NCI-H2196 (cell line): Measurements from ENCODE around the gene MS4A18.

ENCODE experiments used
- DNase-seq: peaks from one replicate; lab custom pipeline; 2025; ENCODE audit not compliant: unreplicated experiment; lab: John Stamatoyannopoulos, UW

Gene MS4A18

DNA sequence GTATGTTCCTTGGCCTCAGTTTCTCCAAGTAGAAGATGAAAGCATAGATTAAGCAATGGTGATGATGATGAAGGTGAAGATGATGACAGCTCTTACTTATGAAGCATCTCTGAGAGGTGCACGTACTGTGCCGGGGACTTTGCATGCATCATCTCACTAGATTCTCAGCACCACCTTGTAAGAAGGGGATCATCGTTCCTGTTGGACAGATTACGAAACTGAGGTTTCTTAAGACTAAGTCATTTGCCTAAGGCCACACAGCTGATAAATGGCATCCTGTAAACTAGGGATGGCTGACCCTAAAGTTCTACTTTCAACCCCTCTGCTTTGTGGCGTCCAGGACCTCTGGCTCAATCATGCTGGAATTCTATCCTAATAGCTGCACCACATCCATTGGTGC lies 40.8 kb downstream of the MS4A18 start:
- DNase-seq, result no peak

DNA sequence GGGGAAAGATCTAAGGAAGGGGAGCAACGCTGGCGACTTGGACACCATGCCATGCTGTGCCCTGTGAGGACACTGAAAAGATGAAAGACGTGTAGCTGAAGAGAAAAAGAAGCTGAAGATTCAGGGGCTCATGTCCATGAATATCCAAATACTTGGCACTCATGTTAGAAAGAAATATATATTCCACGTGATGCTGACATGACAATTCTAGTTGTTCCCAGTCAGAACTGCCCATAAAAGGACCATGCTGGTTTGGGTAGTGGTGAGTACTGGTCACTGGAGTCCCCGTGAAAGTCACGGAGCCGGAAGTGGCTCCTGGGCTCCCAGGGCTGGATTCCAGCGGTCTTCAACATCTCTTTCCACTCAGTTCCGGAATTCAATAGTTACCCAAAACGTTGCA lies 42.0 kb downstream of the MS4A18 start:
- DNase-seq, result no peak

DNA sequence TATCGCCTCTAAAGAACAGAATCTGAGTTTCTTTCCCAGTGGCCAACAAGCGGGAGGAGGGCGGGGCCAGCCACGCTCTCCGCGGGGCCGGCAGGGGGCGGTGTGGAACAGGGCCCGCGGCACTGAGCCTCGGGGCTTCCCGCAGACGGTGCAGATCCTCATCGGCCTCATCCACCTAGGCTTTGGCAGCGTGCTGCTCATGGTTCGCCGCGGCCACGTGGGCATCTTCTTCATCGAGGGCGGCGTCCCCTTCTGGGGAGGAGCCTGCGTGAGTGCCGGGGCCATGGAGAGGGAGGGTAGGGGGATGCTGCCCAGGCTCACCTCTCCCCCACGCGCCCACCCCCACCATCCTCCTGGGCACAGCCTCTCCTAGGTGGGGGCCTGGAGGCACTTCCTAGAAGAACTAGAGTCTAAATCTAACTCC lies 42.9 kb downstream of the MS4A18 start:
- no peak for DNase-seq

DNA sequence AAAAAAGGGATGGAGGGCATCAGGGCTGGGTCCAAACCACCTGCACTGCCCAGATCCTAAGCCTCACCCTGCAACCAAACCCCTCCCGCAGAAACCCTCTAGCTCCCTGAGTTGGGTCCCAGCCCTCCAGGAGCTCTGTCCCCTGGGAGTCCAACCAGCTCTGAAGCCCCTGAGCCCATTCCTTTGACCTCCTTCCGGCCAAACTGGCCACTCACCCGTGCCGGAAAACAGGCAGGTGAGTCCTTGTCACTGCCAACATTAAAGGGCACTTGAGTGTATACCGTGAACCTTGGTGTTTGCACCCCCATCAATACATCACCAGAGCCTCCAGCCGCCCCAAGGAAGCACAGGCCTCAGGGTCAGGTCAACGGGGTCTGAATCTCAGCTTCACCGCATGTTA lies 43.7 kb downstream of the MS4A18 start:
- DNase-seq, result no peak

DNA sequence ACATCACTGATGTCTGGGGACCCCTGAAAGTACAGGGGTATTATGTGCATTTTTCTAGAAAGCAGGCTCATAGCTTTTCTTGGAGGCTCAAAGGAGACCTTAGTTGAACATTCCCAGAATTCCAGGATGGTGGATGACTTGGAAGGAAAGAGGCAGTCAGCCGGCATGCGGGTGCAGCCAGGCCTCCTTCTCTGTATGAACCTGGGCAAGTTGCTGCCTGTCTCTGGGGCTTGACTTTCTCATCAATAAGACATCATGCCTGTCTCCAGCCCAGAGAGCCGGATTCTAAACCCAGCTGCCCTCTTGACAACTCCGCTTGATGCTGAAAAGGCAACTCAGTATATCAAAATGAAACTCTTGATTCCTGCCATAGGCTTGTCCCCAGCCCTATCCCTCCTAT lies 44.8 kb downstream of the MS4A18 start:
- no peak for DNase-seq

DNA sequence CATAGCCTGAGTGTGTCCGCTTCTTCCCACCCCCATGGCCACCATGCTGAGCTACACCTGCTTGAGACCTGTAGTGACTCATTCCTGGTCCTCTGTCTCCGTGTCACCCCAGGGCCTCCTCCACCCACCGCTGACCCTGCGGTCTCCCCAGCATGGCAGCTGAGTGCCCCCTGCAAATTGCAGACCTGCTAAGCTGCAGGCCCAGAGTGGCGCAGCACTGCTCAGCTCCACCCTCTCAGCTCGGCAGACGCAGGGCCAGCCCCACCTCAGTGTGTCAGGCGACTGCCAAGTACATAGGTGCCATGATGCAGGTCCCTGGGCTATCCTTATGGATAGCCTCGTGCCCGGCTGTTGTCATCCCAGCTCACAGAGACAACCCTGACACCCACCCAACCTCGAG lies 45.3 kb downstream of the MS4A18 start:
- no peak for DNase-seq

DNA sequence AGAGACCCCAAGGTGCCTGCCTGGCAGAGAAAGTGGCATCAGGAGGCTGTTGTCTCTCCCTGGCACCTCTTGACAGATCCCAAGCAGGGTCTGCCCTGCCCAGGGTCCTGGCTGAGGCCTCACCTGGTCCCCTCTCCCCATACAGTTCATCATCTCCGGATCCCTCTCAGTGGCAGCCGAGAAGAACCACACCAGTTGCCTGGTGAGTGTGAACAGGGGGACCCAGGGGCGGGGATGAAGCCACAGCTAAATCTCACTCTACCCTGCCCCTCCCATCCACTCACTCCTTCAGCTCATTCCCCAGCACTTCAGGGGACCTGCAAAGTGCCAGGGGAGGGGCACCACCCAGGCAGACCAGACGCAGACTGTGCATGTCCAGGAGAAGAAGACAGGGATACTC lies 46.6 kb downstream of the MS4A18 start:
- DNase-seq, result no peak

DNA sequence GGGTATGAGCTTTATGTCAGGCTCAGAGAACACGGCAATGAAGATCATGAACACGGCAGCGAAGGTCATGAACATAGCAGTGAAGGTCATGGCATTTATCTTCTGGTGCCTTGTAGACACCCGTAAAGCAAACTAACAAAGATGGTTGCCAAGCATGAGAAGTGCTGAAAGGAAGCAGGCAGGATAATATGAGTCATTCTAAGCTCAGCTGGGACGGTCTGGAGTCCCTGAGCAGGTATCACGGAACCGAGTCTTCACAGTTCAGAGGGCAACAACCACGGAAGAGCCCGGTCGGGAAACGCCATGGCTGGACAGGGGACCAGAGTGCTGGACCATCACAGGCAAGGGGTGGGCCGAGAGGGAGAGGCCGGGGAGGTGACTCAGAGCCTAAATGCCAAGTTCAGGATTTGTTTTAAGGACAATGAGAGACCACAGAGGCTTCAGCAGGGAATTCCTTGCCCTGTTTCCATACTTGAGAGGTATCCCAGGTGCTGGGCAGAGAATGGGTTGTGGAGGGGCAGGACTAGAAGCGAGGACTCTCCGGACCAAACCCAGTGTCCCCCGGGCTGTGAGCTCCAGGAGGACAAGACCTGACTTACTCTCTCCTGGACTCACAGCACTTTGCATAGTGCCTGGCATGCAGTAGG lies 47.5 kb downstream of the MS4A18 start:
- DNase-seq, result no peak

DNA sequence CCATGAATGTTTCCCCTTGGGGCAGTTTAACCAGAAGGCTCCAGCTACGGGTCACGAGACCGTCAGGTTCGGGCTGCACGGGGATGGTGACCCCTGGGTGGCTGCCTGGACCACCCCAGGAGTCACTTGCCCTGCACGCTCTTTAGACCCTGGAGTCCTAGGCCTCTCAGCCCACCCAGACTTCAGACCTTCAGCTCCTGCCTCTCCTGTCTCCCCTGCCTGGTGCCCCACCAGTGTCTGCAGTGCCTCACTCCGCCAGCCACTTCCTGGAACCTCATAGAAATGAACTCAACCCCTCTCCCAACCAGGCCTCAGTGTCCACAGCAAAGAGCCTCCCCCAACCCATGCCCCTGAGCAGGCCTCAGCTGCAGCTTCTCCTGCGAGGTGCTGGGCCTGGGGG lies 48.1 kb downstream of the MS4A18 start:
- DNase-seq, result no peak

DNA sequence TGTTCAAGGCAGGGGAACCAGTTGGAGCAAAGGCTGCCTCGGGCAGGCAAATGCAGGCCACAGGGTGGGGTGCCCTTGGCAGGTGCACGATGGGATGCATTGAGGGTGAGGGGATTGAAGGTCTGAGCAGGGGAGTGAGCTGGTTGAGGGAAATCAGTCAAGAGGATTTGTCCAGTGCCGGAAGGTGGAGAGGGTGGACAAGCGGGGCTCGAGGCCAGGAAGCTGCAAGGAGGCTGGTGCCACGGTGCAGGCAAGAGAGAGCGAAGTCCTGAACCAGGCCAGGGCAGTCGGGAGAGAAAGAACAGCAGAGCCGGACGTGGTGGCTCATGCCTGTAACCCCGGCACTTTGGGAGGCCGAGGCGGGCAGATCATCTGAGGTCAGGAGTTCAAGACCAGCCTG lies 50.2 kb downstream of the MS4A18 start:
- DNase-seq, result no peak

DNA sequence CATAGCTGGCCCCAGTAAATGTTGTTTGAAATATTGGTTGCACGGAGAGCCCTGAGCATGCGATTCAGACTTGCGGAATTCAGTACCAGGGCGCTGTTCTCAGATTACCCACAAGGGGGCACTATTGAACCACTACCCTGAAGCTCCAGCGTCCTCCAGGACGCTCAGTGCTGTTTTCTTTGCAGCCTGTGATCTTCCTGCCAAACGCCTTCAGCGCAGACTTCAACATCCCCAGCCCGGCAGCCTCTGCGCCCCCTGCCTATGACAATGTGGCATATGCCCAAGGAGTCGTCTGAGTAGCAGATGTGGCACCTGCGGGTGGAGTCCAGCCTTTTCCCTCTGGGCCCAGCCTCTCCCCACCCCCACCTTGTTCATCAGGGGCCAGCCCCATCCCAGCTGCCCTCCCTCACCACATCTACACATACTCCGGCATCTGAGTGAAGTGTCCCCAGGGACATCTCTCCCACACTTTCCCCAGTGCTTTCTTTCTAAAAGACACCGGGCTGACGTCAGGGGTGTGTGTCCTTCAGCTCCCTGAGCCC lies 51.0 kb downstream of the MS4A18 start:
- peak; percentile 89 for DNase-seq

DNA sequence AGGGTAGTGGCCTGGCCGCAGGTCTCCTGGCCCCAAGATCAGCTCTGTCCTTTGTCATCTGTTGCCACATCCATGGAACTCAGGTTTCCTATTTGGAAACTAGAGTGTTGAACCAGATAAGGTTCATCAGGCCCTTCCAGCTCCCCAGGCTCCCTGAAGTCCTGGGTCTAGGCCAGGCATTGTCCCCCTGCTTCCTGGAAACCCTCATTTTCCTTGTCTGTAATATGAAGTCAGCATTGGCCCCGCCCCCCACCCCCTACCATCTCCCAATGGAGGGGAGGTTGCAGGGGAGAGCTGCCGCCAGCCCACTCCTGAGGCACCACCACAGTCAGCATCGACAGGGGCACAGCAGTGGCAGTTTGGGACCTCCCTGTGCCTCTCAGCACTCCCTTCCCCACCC lies 51.6 kb downstream of the MS4A18 start:
- DNase-seq, result no peak

DNA sequence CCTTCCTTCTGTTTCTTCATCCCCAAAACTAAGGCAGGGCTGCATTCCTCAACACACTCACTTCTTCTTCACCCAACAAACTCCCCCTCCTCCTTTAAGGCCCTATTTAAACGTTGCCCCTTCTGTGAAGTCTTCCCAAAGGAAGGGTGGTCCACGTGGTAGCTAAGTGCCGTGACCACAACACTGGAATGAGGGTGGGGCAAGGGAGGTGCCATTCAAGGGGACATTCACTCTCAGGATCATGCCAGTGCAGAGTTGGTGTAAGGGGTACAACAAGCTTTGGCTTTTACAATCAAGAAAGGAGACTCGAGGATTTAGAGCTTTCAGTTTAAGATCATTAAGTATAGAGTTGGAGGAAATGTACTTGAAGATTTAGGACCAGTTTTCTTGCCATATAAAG lies 52.6 kb downstream of the MS4A18 start:
- DNase-seq, result no peak

DNA sequence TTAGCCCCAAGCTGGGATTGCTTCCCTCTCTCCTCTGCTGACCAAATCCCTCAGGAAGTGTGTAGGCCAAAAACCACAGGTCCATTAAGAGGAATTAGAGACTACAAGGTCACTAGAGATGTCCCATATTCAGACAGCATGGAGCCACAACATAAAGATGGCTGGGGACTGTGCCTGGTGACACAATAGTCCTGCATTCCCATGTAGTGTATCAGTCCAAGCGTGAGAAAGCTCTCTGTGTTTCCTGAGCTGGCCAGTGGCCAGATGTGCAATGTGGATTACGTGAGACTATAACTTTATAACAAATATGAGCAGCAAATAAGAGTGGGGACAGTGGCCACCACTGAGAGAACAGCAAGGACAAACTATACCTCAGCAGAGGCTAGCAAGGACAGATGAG lies 53.1 kb downstream of the MS4A18 start:
- DNase-seq, result no peak

DNA sequence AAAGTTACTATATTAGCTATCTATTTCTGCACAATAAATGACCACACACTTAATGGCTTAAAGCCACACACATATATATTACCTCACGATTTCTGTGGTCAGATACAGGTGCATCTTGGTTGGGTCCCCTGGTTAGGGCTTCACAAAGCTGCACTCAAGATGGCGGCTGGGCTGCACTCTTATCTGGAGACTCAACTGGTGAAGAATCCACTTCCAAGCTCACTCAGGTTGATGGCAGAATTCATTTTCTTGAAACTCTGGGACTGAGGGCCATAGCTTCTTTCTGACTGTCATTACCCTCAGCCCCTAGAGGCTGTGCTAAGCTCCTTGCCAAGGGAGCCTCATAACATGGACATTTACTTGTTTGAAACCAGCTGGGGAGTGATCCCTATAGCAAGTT lies 55.5 kb downstream of the MS4A18 start:
- no peak for DNase-seq

DNA sequence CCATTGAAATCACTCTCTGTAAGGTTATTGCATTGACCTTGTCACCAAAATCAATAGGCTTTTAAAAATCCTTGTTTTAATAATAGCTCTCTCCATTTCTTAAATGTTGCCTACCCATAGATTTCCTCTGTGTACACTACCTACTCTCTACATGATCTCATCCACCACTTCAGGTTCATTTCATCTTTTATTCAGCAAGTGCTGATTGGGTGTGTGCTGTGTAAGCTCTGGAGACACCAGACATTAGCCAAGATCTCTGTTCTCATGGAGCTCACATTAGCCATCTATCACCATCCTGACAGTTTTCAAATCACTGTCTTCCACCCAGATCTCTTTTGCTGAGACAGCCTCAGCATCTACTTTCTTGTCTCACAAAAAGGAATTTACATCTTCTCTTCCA lies 56.3 kb downstream of the MS4A18 start:
- DNase-seq, result no peak

DNA sequence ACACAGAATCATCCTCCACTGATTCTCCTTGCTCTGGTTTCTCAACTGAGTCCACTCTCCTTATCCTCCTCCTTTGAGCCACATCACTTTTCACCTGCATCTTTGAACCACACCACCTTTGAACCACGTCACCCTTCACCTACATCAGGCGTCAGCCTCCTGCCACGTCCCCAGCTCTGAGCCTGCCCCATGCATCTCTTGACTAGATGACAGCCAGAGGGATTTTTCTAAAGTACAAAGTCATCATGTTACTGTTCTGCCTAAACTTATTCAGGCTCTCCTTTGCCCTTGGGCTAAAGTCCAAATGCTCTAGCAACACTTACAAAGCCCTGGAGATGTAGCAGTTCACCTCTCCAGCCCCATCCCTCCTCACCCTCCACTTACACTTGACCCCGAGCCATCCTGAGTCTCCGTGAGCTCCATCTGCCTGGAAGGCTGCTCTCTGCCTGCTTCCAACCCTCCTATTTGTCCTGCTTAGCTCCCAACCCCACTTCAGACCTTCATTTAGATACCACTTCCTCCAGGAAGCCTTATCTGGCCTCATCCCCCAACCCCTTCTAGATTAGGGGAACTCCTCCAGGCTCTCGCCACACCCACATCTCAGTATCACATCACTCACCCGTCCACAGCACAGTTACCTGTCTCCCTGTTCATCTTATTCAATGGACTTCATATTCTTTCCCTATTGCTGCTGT lies 56.9 kb downstream of the MS4A18 start:
- DNase-seq, result no peak

DNA sequence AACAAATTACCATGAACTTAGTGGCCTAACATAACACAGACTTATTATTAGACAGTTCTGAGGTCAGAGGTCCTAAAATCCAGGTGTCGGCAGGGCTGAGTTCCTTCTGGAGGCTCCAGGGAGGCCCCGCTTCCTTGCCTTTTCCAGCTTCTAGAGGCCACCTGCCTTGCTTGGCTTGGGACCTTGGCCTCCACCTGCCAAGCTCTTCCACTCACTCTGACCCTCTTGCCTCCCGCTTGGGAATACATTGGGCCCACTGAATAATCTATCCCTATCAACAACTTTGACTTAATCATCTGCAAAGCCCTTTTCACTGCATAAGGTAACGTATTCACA lies 57.4 kb downstream of the MS4A18 start:
- DNase-seq, result no peak

DNA sequence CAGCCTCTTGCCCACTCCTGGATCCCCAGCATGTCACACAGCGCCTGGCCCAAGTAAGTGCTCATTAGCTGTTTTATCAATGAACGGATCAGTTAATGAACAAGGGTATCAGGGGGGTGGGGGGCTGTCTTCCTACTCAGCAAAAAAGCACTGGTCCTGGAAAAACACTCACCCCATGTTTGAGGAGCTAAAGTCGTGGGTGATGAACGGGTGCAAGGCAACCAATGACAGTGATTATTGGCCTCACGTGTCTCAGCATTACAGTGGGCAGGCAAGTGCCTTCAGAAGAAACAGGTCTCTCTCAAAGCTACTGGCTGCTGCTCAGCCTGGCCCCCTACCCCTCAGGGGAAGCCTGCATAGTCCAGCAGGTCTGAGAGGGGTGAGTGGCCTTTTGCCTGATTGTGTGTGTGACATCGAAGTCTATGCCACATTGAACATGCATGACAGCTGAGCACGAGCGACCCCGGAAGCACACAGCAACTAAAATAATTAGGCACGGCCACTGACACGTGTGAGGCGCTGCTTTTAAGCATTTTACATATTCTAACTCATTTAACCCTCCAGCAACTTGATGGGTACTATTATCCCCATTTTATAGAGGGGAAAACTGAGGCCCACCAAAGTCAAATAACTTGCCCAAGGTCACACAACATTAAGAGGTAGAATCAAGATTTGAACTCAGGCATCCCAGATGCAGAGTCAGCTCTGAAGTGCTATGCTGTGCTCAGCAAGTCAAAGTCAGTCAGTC lies 58.0 kb downstream of the MS4A18 start:
- no peak for DNase-seq

DNA sequence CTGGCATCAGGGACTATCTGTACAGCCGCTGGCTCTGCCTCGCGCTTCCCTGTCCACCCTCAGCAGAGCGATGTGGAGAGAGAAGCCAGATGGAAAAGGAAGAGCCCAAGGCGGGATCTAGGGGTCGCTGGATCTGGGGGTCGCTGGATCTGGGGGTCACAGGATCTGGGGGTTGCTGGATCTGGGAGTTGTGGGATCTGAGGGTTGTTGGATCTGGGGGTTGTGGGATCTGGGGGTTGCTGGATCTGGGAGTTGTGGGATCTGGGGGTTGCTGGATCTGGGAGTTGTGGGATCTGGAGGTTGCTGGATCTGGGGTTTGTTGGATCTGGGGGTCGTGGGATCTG lies 58.6 kb downstream of the MS4A18 start:
- no peak for DNase-seq

DNA sequence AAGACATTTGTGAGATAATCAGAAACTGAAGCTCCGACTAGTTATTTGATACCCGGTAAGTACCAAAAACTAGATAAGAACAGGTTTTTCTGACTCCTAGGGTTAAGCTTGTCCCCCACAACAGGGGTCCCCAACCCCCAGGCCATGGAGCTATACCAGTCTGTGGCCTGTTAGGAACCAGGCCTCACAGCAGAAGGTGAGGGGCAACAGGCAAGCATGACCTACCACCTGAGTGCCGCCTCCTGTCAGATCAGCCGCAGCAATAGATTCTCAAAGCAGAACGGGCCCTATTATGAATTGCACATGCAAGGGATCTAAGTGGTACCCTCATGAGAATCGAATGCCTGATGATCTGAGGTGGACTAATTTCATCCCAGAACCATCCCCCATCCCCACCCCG lies 59.4 kb downstream of the MS4A18 start:
- no peak for DNase-seq

DNA sequence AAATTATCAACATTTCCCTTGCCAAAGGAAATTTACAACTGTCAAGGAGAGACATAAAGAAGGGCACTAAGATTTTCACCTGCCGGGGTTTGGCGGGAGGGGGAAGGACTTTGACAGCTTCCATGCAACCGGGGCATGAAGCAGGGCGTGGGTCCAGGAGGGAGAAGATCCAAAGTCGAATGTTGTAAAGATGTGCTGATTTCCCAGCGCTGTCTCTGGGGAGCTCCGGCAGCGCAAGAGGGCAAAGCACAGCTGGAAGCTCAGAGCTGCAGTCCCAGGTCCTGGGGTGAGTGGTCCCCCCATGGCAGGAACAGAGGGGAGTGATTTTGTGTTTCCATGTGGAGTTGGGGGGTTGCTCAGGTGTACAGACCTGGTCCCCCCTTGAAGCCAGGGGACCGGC lies 60.6 kb downstream of the MS4A18 start, which contains the start of gene MS4A10:
Gene MS4A10, plus strand, starts transcription at position 198 of the 400 bp plus-strand sequence. CDS start 5,003 bp downstream, outside the sequence.
- DNase-seq, result no peak
